Fibroblast of lung (primary cell): ENCODE results near the gene TP73. TPM values are rescaled to one million over a fixed set of nuclear protein-coding genes. Genes with fewer than 3 reads are reported as not detected.

Experiments
- DNase-seq, 2 donors: peaks; one replicate each; pipeline versions ENCODE4 v3.0.0 to v3.0.0-alpha.2; 2010; ENCODE audit warnings: low read depth in 2 of 2
- H2AFZ ChIP-seq: 2 replicates; pipeline ENCODE4 v1.5.1; 2012; ENCODE audit warnings: low read length, control low read depth, inconsistent platforms
- H3K27ac ChIP-seq: 2 replicates; pipeline ENCODE4 v1.5.1; 2011; ENCODE audit warnings: low read length, control low read depth; ENCODE audit not compliant: insufficient read depth
- H3K27me3 ChIP-seq: 2 replicates; pipeline ENCODE4 v1.5.1; 2011; ENCODE audit warnings: mild to moderate bottlenecking, low read length; ENCODE audit not compliant: control insufficient read depth, insufficient read depth
- H3K36me3 ChIP-seq: 2 replicates; pipeline ENCODE4 v1.5.1; 2011; ENCODE audit warnings: low read length; ENCODE audit not compliant: control insufficient read depth, insufficient read depth
- H3K4me1 ChIP-seq: 2 replicates; pipeline ENCODE4 v1.5.1; 2011; ENCODE audit warnings: low read length; ENCODE audit not compliant: control insufficient read depth, insufficient read depth; ENCODE audit errors: extremely low read depth
- H3K4me2 ChIP-seq: 2 replicates; pipeline ENCODE4 v1.5.1; 2011; ENCODE audit warnings: low read length, control low read depth; ENCODE audit not compliant: insufficient read depth; ENCODE audit errors: extremely low read depth
- H3K4me3 ChIP-seq, 4 experiments: fragments of 200-600 bp in 1 of 4; sonication (generic) in 1 of 4; replicated peaks in 1 of 4; 2 replicates each; pipeline ENCODE4 v1.5.1; 2011 to 2016; ENCODE audit warnings: low read length in 4 of 4, low read depth in 3 of 4, mild to moderate bottlenecking in 3 of 4, control low read depth in 2 of 4, inconsistent platforms in 1 of 4, mixed read lengths in 1 of 4; ENCODE audit not compliant: insufficient read depth in 1 of 4; ENCODE audit errors: control extremely low read depth in 1 of 4
- H3K79me2 ChIP-seq: 2 replicates; pipeline ENCODE4 v1.5.1; 2012; ENCODE audit warnings: mild to moderate bottlenecking, low read length, inconsistent platforms; ENCODE audit not compliant: control insufficient read depth, insufficient read depth
- H3K9ac ChIP-seq: 2 replicates; pipeline ENCODE4 v1.5.1; 2011; ENCODE audit warnings: mild to moderate bottlenecking, low read length, control low read depth; ENCODE audit not compliant: insufficient read depth
- H3K9me3 ChIP-seq: 2 replicates; pipeline ENCODE4 v1.5.1; 2012; ENCODE audit warnings: low read depth, low read length; ENCODE audit not compliant: control insufficient read depth, insufficient read depth
- H4K20me1 ChIP-seq: 2 replicates; pipeline ENCODE4 v1.5.1; 2011; ENCODE audit warnings: low read length; ENCODE audit not compliant: control insufficient read depth, insufficient read depth; ENCODE audit errors: extremely low read depth
- EZH2 ChIP-seq: IDR thresholded peaks from 2 replicates; pipeline ENCODE4 v1.5.1; 2012; ENCODE audit warnings: low read length, control low read depth, mild to moderate bottlenecking; ENCODE audit errors: missing control alignments
- polyA plus RNA-seq, 2 donors: library from polyadenylated mRNA; depleted of rRNA in 1 of 2; stranded (reverse) in 1 of 2; unstranded in 1 of 2; fragments of >200 nt; gene quantifications; 2 replicates each; pipeline ENCODE4 v1.2.1, GENCODE V29; 2011 to 2012; ENCODE audit warnings: missing spikeins in 1 of 2
- total RNA-seq: library from RNA; depleted of rRNA; stranded (reverse); fragments of >200 nt; gene quantifications from 2 replicates; pipeline ENCODE4 v1.2.1, GENCODE V29; 2014
- TF ChIP-seq, protein P1 (sequence below), 2 donors: IDR thresholded peaks in 1 of 2; conservative IDR thresholded peaks in 1 of 2; 1 replicate in 1 of 2; 2 replicates in 1 of 2; pipeline ENCODE4 v1.5.1; 2011 to 2012; ENCODE audit warnings: low read length in 2 of 2, control low read depth in 1 of 2, inconsistent platforms in 1 of 2, low read depth in 1 of 2, mild to moderate bottlenecking in 1 of 2

The TP73 gene
- total and polyA plus RNA-seq, 2 donors (not counting 1 experiment from before 2014, with no cell fraction given): not detected

DNA sequence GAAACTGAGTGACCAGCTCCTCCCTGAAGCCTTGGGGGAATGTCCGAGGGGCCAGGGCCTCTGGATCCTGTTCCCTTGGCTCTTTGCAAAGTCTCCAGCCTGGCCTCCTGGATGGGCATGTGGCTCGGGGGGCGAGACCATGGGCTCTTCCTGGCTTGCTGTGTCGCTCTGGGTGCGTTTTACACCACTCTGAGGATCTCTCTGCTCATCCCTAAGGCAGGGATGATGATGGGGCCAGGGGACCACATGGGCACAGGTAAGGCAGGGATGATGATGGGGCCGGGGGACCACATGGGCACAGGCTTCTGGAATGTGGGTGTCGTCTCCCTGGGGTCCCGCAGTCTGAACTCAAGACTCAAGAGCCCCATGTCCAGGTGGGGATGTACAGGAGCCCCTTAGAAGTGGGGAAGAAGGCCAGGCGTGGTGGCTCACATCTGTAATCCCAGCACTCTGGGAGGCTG, 17.7 kb downstream of the TP73 start:
- no peaks in the 10 kb centered on the region for H3K4me1 ChIP-seq
- H3K79me2 ChIP-seq: no peaks in the 10 kb centered on the region
- no peak overlapping the region for H3K9ac ChIP-seq
- H3K27ac ChIP-seq: no peak overlapping the region
- DNase-seq: no peak
- H3K27me3 ChIP-seq: no peaks in the 10 kb centered on the region
- no peak overlapping the region for H3K4me2 ChIP-seq
- no peaks in the 10 kb centered on the region for H3K36me3 ChIP-seq
- H3K4me3 ChIP-seq: no peak overlapping the region
- no peak overlapping the region for H2AFZ ChIP-seq
- H4K20me1 ChIP-seq: no peaks in the 10 kb centered on the region
- TF ChIP-seq EZH2: no peak
- TF ChIP-seq, protein P1, sequence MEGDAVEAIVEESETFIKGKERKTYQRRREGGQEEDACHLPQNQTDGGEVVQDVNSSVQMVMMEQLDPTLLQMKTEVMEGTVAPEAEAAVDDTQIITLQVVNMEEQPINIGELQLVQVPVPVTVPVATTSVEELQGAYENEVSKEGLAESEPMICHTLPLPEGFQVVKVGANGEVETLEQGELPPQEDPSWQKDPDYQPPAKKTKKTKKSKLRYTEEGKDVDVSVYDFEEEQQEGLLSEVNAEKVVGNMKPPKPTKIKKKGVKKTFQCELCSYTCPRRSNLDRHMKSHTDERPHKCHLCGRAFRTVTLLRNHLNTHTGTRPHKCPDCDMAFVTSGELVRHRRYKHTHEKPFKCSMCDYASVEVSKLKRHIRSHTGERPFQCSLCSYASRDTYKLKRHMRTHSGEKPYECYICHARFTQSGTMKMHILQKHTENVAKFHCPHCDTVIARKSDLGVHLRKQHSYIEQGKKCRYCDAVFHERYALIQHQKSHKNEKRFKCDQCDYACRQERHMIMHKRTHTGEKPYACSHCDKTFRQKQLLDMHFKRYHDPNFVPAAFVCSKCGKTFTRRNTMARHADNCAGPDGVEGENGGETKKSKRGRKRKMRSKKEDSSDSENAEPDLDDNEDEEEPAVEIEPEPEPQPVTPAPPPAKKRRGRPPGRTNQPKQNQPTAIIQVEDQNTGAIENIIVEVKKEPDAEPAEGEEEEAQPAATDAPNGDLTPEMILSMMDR (conservative IDR thresholded peaks at IDR 0.05 in 1 of 2, IDR thresholded peaks at IDR 0.05 in 1 of 2; ENCODE audit: low read depth in 1 of 2, low read length in 2 of 2): no peak
- H3K9me3 ChIP-seq: no peaks in the 10 kb centered on the region

DNA sequence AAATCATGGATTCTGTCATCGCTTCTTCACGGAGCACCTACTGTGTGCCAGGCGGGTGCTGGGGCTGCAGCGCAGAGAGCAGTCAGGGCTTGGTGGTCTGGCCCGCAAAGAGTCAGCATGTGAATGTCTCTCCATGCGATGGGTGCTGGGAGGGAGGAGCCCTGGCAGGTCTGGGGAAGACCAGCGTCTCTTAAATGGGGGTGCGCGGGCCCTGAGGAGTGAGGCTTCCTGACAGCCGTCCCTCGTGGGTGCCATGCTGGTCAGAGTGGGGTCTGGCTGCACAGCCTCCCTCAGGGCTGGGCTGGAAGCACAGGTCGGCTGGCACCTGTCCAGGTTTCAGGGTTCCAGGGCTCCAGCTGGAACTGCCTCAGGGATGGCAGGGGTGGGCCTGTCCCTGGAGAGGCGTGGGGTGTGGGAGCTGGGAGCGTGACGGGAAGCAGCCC, 18.5 kb downstream of the TP73 start:
- H3K9me3 ChIP-seq: no peaks in the 10 kb centered on the region
- H3K4me2 ChIP-seq: no peak overlapping the region
- DNase-seq: no peak
- H3K9ac ChIP-seq: no peak overlapping the region
- H3K4me1 ChIP-seq: no peaks in the 10 kb centered on the region
- H2AFZ ChIP-seq: no peak overlapping the region
- no peak overlapping the region for H3K4me3 ChIP-seq
- no peaks in the 10 kb centered on the region for H3K27me3 ChIP-seq
- no peaks in the 10 kb centered on the region for H4K20me1 ChIP-seq
- TF ChIP-seq EZH2: no peak
- TF ChIP-seq, protein P1 (conservative IDR thresholded peaks at IDR 0.05 in 1 of 2, IDR thresholded peaks at IDR 0.05 in 1 of 2; ENCODE audit: low read depth in 1 of 2, low read length in 2 of 2): no peak
- H3K79me2 ChIP-seq: no peaks in the 10 kb centered on the region
- H3K27ac ChIP-seq: no peak overlapping the region
- H3K36me3 ChIP-seq: no peaks in the 10 kb centered on the region

DNA sequence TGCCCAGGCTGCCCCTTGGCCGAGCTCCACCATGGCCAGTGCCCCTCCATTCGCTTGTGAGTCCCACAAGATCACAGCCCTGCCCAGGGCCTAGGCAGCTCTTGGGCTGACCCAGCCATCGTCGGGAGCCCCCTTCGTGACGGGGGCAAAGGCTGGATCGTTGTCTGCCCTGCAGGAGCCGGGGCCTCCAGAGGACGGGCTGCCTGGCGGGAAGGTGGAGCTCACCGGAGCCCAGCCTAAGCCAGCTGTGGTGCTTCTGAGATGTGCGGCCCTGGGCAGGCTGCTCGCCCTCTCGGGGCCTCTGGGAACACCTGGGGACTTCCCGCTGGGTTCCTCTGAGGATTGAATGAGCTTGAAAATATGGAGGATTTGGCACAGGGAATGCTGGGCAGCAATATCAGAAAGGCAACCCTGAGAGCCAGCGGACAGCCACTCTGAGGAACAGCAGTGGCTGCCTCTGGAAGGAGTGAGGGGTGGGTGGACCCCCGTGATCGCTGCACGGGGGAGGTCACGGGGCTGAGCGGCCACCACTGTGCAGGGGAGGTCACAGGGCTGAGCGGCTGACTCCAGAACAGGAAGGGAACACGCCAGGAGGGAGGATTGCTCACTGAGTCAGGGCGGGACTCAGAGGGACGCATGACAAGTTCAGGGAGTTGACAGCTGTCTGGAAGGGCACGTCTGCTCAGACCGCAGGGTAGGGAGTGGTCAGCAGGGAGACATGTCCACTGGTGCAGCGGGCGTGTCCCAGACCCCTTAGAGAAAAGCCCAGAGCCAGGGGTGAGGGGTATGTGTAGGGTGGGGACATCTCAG, 19.3 kb downstream of the TP73 start:
- no peak overlapping the region for H2AFZ ChIP-seq

More for the DNA sequence above, 19.3 kb downstream of the TP73 start:
- no peak overlapping the region for H3K27ac ChIP-seq
- no peaks in the 10 kb centered on the region for H3K4me1 ChIP-seq
- H3K27me3 ChIP-seq: no peaks in the 10 kb centered on the region
- no peaks in the 10 kb centered on the region for H3K9me3 ChIP-seq
- no peak overlapping the region for H3K9ac ChIP-seq
- no peak for TF ChIP-seq EZH2
- TF ChIP-seq, protein P1 (conservative IDR thresholded peaks at IDR 0.05 in 1 of 2, IDR thresholded peaks at IDR 0.05 in 1 of 2; ENCODE audit: low read depth in 1 of 2, low read length in 2 of 2): no peak
- H3K4me3 ChIP-seq: no peak overlapping the region
- H3K4me2 ChIP-seq: no peak overlapping the region
- H4K20me1 ChIP-seq: no peaks in the 10 kb centered on the region
- no peaks in the 10 kb centered on the region for H3K79me2 ChIP-seq
- DNase-seq: no peak
- H3K36me3 ChIP-seq: no peaks in the 10 kb centered on the region
